Spleen (tissue), 7 donors: ENCODE measurements around the gene RBM17.
"Not testable (repeated sequence)": the region's sequence is repeated elsewhere in the genome, so short reads cannot be mapped to it uniquely, and the experiment has no call there.

Source experiments
- POLR2A ChIP-seq, 3 donors: fragments of 450-650 bp; IDR thresholded peaks; one replicate each; pipeline ENCODE4 v1.5.1; 2017; ENCODE audit warnings: antibody characterized with exemption in 3 of 3, mild to moderate bottlenecking in 1 of 3
- POLR2AphosphoS5 ChIP-seq, 3 donors: sonication (generic); formaldehyde crosslinking; IDR thresholded peaks; one replicate each; pipeline ENCODE4 v1.5.1; 2017; ENCODE audit warnings: antibody characterized with exemption in 3 of 3
- TF ChIP-seq, protein P1 (sequence below), 11 experiments: fragments of 200-600 bp in 7 of 11; fragments of 450-650 bp in 4 of 11; sonication (generic) in 4 of 11; IDR thresholded peaks in 8 of 11; conservative IDR thresholded peaks in 3 of 11; 1 replicate in 7 of 11; 2 replicates in 4 of 11; pipeline versions ENCODE4 v1.4.0 to v1.8.0; 2016 to 2021; ENCODE audit warnings: antibody characterized with exemption in 11 of 11, inconsistent platforms in 4 of 11, mild to moderate bottlenecking in 1 of 11
- donor health status: DM: no; HTN: no; CAD: no; lungs with moderate emphysema.
- donor health status: DM: no; HTN: no; CAD: no.
- donor health status: DM: no; HTN: no; CAD: no.

- TF ChIP-seq, protein P1, sequence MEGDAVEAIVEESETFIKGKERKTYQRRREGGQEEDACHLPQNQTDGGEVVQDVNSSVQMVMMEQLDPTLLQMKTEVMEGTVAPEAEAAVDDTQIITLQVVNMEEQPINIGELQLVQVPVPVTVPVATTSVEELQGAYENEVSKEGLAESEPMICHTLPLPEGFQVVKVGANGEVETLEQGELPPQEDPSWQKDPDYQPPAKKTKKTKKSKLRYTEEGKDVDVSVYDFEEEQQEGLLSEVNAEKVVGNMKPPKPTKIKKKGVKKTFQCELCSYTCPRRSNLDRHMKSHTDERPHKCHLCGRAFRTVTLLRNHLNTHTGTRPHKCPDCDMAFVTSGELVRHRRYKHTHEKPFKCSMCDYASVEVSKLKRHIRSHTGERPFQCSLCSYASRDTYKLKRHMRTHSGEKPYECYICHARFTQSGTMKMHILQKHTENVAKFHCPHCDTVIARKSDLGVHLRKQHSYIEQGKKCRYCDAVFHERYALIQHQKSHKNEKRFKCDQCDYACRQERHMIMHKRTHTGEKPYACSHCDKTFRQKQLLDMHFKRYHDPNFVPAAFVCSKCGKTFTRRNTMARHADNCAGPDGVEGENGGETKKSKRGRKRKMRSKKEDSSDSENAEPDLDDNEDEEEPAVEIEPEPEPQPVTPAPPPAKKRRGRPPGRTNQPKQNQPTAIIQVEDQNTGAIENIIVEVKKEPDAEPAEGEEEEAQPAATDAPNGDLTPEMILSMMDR (IDR thresholded peaks at IDR 0.05 in 8 of 11, conservative IDR thresholded peaks at IDR 0.05 in 3 of 11): not testable (repeated sequence)
- TF ChIP-seq POLR2A, POLR2AphosphoS5 (IDR thresholded peaks at IDR 0.05): not testable (repeated sequence)
Measured at GRCh38 chr10:6142186-6142585, 53.4 kb downstream of the RBM17 start.
